Trophoblast cell (in vitro differentiated cells and primary cell): ENCODE measurements around the gene LRP1.

Experiments used
- DNase-seq, 2 donors: peaks; one replicate each; pipeline ENCODE4 v3.0.0-alpha.2; 2016
- H2AFZ ChIP-seq: 2 replicates; pipeline ENCODE4 v1.6.1; 2013; ENCODE audit warnings: low read length, moderate library complexity, mild to moderate bottlenecking; ENCODE audit not compliant: insufficient read depth, poor library complexity
- H2AK5ac ChIP-seq: 2 replicates; pipeline ENCODE4 v1.6.1; 2013; ENCODE audit warnings: mild to moderate bottlenecking, low read length
- H2BK120ac ChIP-seq: 2 replicates; pipeline ENCODE4 v1.6.1; 2013; ENCODE audit warnings: low read length, mild to moderate bottlenecking, moderate library complexity; ENCODE audit not compliant: insufficient read depth, poor library complexity
- H2BK12ac ChIP-seq: 2 replicates; pipeline ENCODE4 v1.6.1; 2013; ENCODE audit warnings: mild to moderate bottlenecking, low read length, moderate library complexity
- H2BK5ac ChIP-seq: 2 replicates; pipeline ENCODE4 v1.6.1; 2013; ENCODE audit warnings: low read length, low read depth, moderate library complexity, mild to moderate bottlenecking; ENCODE audit not compliant: poor library complexity
- H3K14ac ChIP-seq: 2 replicates; pipeline ENCODE4 v1.6.1; 2013; ENCODE audit warnings: mild to moderate bottlenecking, low read length
- H3K18ac ChIP-seq: 2 replicates; pipeline ENCODE4 v1.6.1; 2013; ENCODE audit warnings: mild to moderate bottlenecking, low read length
- H3K23ac ChIP-seq: 2 replicates; pipeline ENCODE4 v1.6.1; 2013; ENCODE audit warnings: low read length
- H3K27ac ChIP-seq: 2 replicates; pipeline ENCODE4 v1.5.1; 2013; ENCODE audit warnings: low read depth, mild to moderate bottlenecking, inconsistent platforms, low read length, moderate library complexity
- H3K27me3 ChIP-seq: 2 replicates; pipeline ENCODE4 v1.6.1; 2013; ENCODE audit warnings: inconsistent platforms, mild to moderate bottlenecking, low read length, moderate library complexity; ENCODE audit not compliant: insufficient read depth
- H3K36me3 ChIP-seq, 2 experiments: 1 replicate in 1 of 2; 2 replicates in 1 of 2; pipeline ENCODE4 v1.6.1; 2013; ENCODE audit warnings: low read length in 2 of 2, mild to moderate bottlenecking in 2 of 2, moderate library complexity in 1 of 2; ENCODE audit not compliant: insufficient read depth in 2 of 2, control insufficient read depth in 1 of 2
- H3K4ac ChIP-seq: 2 replicates; pipeline ENCODE4 v1.6.1; 2013; ENCODE audit warnings: low read depth, mild to moderate bottlenecking, low read length, moderate library complexity
- H3K4me1 ChIP-seq, 2 experiments: 1 replicate in 1 of 2; 2 replicates in 1 of 2; pipeline ENCODE4 v1.6.1; 2013; ENCODE audit warnings: low read length in 2 of 2, mild to moderate bottlenecking in 2 of 2, moderate library complexity in 1 of 2; ENCODE audit not compliant: insufficient read depth in 2 of 2, control insufficient read depth in 1 of 2
- H3K4me2 ChIP-seq: 2 replicates; pipeline ENCODE4 v1.6.1; 2013; ENCODE audit warnings: inconsistent platforms, mild to moderate bottlenecking, low read length, moderate library complexity
- H3K4me3 ChIP-seq: 2 replicates; pipeline ENCODE4 v1.5.1; 2013; ENCODE audit warnings: mild to moderate bottlenecking, low read depth, low read length, inconsistent platforms
- H3K79me1 ChIP-seq: one replicate; pipeline ENCODE4 v1.6.1; 2013; ENCODE audit warnings: low read length
- H3K79me2 ChIP-seq: 2 replicates; pipeline ENCODE4 v1.6.1; 2013; ENCODE audit warnings: low read length, mild to moderate bottlenecking; ENCODE audit not compliant: control insufficient read depth, insufficient read depth, poor library complexity
- H3K9ac ChIP-seq: 2 replicates; pipeline ENCODE4 v1.6.1; 2013; ENCODE audit warnings: mild to moderate bottlenecking, low read length
- H3K9me3 ChIP-seq: 2 replicates; pipeline ENCODE4 v1.6.1; 2013; ENCODE audit warnings: low read depth, mild to moderate bottlenecking, control low read depth, inconsistent platforms, low read length; ENCODE audit not compliant: insufficient read depth
- H4K12ac ChIP-seq: 2 replicates; pipeline ENCODE4 v1.6.1; 2013; ENCODE audit warnings: low read depth, mild to moderate bottlenecking, low read length, moderate library complexity
- H4K8ac ChIP-seq: 2 replicates; pipeline ENCODE4 v1.6.1; 2013; ENCODE audit warnings: low read depth, mild to moderate bottlenecking, low read length, moderate library complexity
- H4K91ac ChIP-seq: one replicate; pipeline ENCODE4 v1.6.1; 2013; ENCODE audit warnings: low read depth, mild to moderate bottlenecking, low read length, moderate library complexity
- WGBS: extraction: QIAGEN DNeasy Blood & Tissue Kit; methylation state at CpG from one replicate; pipeline ENCODE4 v1.1.7; 2013; ENCODE audit warnings: missing lambda C conversion rate; ENCODE audit not compliant: insufficient read length, insufficient coverage; ENCODE audit errors: extremely low coverage; 5-methylcytosine and 5-hydroxymethylcytosine counted together

Gene LRP1

GRCh38 chr12:57164454-57164853, 36.2 kb downstream of the LRP1 start:
- Histone ChIP-seq H4K91ac (no peak overlapping the region), H3K27ac (no peak overlapping the region), H3K27me3 (no peaks in the 10 kb centered on the region), H3K9me3 (peaks cover 2% of the 10 kb centered on the region), H3K4ac (no peak overlapping the region), H2BK120ac (no peak overlapping the region), H3K14ac (no peak overlapping the region), H2AFZ (no peak overlapping the region), H3K36me3 (peaks cover 79 to 87% of the 10 kb centered on the region in 2 experiments), H4K12ac (no peak overlapping the region), H2BK5ac (no peak overlapping the region), H3K79me2 (no peaks in the 10 kb centered on the region), H3K23ac (no peak overlapping the region), H2AK5ac (no peak overlapping the region), H4K8ac (no peak overlapping the region), H3K9ac (no peak overlapping the region), H3K18ac (no peak overlapping the region), H3K4me3 (no peak overlapping the region), H3K4me1 (no peaks in the 10 kb centered on the region), H3K79me1 (no peaks in the 10 kb centered on the region), H2BK12ac (no peak overlapping the region), H3K4me2 (no peak overlapping the region)
- no CpG with 5 or more reads among the region's 3 CpGs for WGBS
- no peak for DNase-seq

- Histone ChIP-seq H2BK12ac (no peak overlapping the region), H2AFZ (no peak overlapping the region), H3K27me3 (no peaks in the 10 kb centered on the region), H3K4me3 (no peak overlapping the region), H3K14ac (no peak overlapping the region), H3K4ac (no peak overlapping the region), H2AK5ac (no peak overlapping the region), H3K4me1 (no peaks in the 10 kb centered on the region), H2BK120ac (no peak overlapping the region), H3K36me3 (peaks cover 79 to 86% of the 10 kb centered on the region in 2 experiments), H3K4me2 (no peak overlapping the region), H4K91ac (no peak overlapping the region), H3K23ac (no peak overlapping the region), H4K12ac (no peak overlapping the region), H3K9ac (no peak overlapping the region), H2BK5ac (no peak overlapping the region), H3K79me1 (no peaks in the 10 kb centered on the region), H3K79me2 (no peaks in the 10 kb centered on the region), H3K27ac (no peak overlapping the region), H3K18ac (no peak overlapping the region), H4K8ac (no peak overlapping the region), H3K9me3 (peaks cover 2% of the 10 kb centered on the region)
- DNase-seq = no peak
- WGBS = no CpG with 5 or more reads among the region's 13 CpGs
Measured at GRCh38 chr12:57164966-57165625, 36.8 kb downstream of the LRP1 start.

- Histone ChIP-seq H4K8ac (no peak overlapping the region), H3K4me3 (peak overlapping the region; percentile 17), H4K91ac (no peak overlapping the region), H3K27ac (no peak overlapping the region), H3K18ac (no peak overlapping the region), H2AK5ac (no peak overlapping the region), H3K27me3 (no peaks in the 10 kb centered on the region), H2AFZ (no peak overlapping the region), H3K9me3 (peaks cover 2% of the 10 kb centered on the region), H2BK12ac (no peak overlapping the region), H3K4me1 (no peaks in the 10 kb centered on the region), H3K23ac (no peak overlapping the region), H3K36me3 (peaks cover 75 to 83% of the 10 kb centered on the region in 2 experiments), H3K14ac (no peak overlapping the region), H3K4me2 (no peak overlapping the region), H3K9ac (no peak overlapping the region), H3K79me2 (no peaks in the 10 kb centered on the region), H4K12ac (no peak overlapping the region), H3K4ac (no peak overlapping the region), H3K79me1 (no peaks in the 10 kb centered on the region), H2BK120ac (no peak overlapping the region), H2BK5ac (no peak overlapping the region)
- WGBS = no CpG with 5 or more reads among the region's 19 CpGs
- no peak for DNase-seq
Measured at GRCh38 chr12:57165741-57166140, 37.5 kb downstream of the LRP1 start.

GRCh38 chr12:57166971-57167371, 38.7 kb downstream of the LRP1 start:
- Histone ChIP-seq H3K14ac (no peak overlapping the region), H2BK5ac (no peak overlapping the region), H3K9ac (no peak overlapping the region), H3K4me2 (no peak overlapping the region), H3K79me1 (no peaks in the 10 kb centered on the region), H3K4me3 (no peak overlapping the region), H2BK12ac (no peak overlapping the region), H2AFZ (no peak overlapping the region), H3K27ac (no peak overlapping the region), H3K36me3 (peaks cover 69 to 81% of the 10 kb centered on the region in 2 experiments), H2AK5ac (no peak overlapping the region), H3K9me3 (peaks cover 2% of the 10 kb centered on the region), H4K8ac (no peak overlapping the region), H3K23ac (no peak overlapping the region), H3K27me3 (no peaks in the 10 kb centered on the region), H2BK120ac (no peak overlapping the region), H3K18ac (no peak overlapping the region), H4K12ac (no peak overlapping the region), H3K4me1 (peaks cover 0 to 3% of the 10 kb centered on the region in 2 experiments), H4K91ac (no peak overlapping the region), H3K4ac (no peak overlapping the region), H3K79me2 (no peaks in the 10 kb centered on the region)
- DNase-seq = peak; percentile 38 to 51
- no CpG with 5 or more reads among the region's 10 CpGs for WGBS
